Measurements from ENCODE around the gene CHAF1B. TPM values are rescaled to one million over a fixed set of nuclear protein-coding genes. Genes with fewer than 3 reads are reported as not detected.

CHAF1B gene
- polyA plus RNA-seq, 1 of the 3 experiments (the other 2 are of a cell fraction) = 6.8 TPM

- no peak overlapping the region for H3K9ac ChIP-seq
- DNase-seq = no peak
- H3K4me3 ChIP-seq (ENCODE audit: low read depth in 2 of 2, low read length in 1 of 2) = no peak overlapping the region
- no peaks in the 10 kb centered on the region for H3K36me3 ChIP-seq (replicated peaks in 1 of 2; ENCODE audit: control insufficient read depth in 1 of 2, insufficient read depth in 2 of 2, low read length in 1 of 2)
- no peak overlapping the region for H3K4me2 ChIP-seq
- 89% methylated on average over 8 of the region's 8 CpGs for WGBS (ENCODE audit: low lambda C conversion rate)
- H3K27ac ChIP-seq (ENCODE audit: low read depth in 2 of 2, low read length in 1 of 2) = no peak overlapping the region
- no peaks in the 10 kb centered on the region for H3K79me2 ChIP-seq (ENCODE audit: insufficient read depth)
- H3K27me3 ChIP-seq (ENCODE audit: insufficient read depth) = no peaks in the 10 kb centered on the region
- no peaks in the 10 kb centered on the region for H3K9me3 ChIP-seq
- H3F3A ChIP-seq (replicated peaks; ENCODE audit: insufficient read depth) = no peaks in the 10 kb centered on the region
- no peak overlapping the region for H2AFZ ChIP-seq (ENCODE audit: low read depth)
- ChIA-PET CTCF (no interaction called here), POLR2A (no interaction called here)
- no peak for TF ChIP-seq USF2 (IDR thresholded peaks at IDR 0.05; ENCODE audit: borderline replicate concordance, low read depth, low read length)
- TF ChIP-seq ELF1 (IDR thresholded peaks at IDR 0.05) = no peak
- no peak for TF ChIP-seq MEF2A (IDR thresholded peaks at IDR 0.05; ENCODE audit: borderline replicate concordance, low read depth)
- TF ChIP-seq USF1 (IDR thresholded peaks at IDR 0.05; ENCODE audit: borderline replicate concordance, low read depth) = no peak
- TF ChIP-seq SIN3A (IDR thresholded peaks at IDR 0.05; ENCODE audit: borderline replicate concordance, low read depth, low read length) = no peak
- no peak for TF ChIP-seq NFIC (IDR thresholded peaks at IDR 0.05; ENCODE audit: borderline replicate concordance)
- TF ChIP-seq TEAD4 (IDR thresholded peaks at IDR 0.05; ENCODE audit: borderline replicate concordance, insufficient read depth) = no peak
- TF ChIP-seq YY1 (IDR thresholded peaks at IDR 0.05; ENCODE audit: low read depth) = no peak
- no peak for TF ChIP-seq EP300 (IDR thresholded peaks at IDR 0.05; ENCODE audit: borderline replicate concordance in 1 of 2, low read depth in 1 of 2, low read length in 1 of 2)
- no peak for TF ChIP-seq ZBTB33 (IDR thresholded peaks at IDR 0.05; ENCODE audit: borderline replicate concordance, low read depth)
- no peak for TF ChIP-seq CHD2 (IDR thresholded peaks at IDR 0.05; ENCODE audit: low read length, partially characterized antibody)
- no peak for TF ChIP-seq RXRA (IDR thresholded peaks at IDR 0.05; ENCODE audit: borderline replicate concordance, low read depth)
- no peak for TF ChIP-seq FOXJ3 (CRISPR knock-in tag; IDR thresholded peaks at IDR 0.05)
- no peak for TF ChIP-seq JUND (IDR thresholded peaks at IDR 0.05)
- TF ChIP-seq POLR2AphosphoS5 (IDR thresholded peaks at IDR 0.05; ENCODE audit: low read depth, low read length) = no peak
- no peak for TF ChIP-seq REST (IDR thresholded peaks at IDR 0.05; ENCODE audit: low read depth, low read length)
- no peak for TF ChIP-seq MAX (IDR thresholded peaks at IDR 0.05; ENCODE audit: low read depth)
- peaks cover 0 to 10% of the 10 kb centered on the region in 2 experiments; a peak in 2 of 4 replicates for H3K4me1 ChIP-seq (ENCODE audit: control insufficient read depth in 1 of 2, insufficient read depth in 2 of 2, low read depth in 1 of 2, low read length in 1 of 2)
- H4K20me1 ChIP-seq (ENCODE audit: insufficient read depth) = no peaks in the 10 kb centered on the region
- no peaks in the 10 kb centered on the region for H3K9me2 ChIP-seq
Measured at GRCh38 chr21:36451506-36451905, 66.3 kb downstream of the CHAF1B start.

Measured in SK-N-SH (cell line).